Activated CD8-positive, alpha-beta memory T cell treated with anti-CD3 and anti-CD28 coated beads for 24 hours (primary cell): Measurements from ENCODE around the gene GCNT2.
"Not testable (repeated sequence)": the region's sequence is repeated elsewhere in the genome, so short reads cannot be mapped to it uniquely, and the experiment has no call there.

Experiments
- DNase-seq: peaks from one replicate; pipeline ENCODE4 v3.0.0-alpha.2; 2020

Gene GCNT2

GRCh38 chr6:10521104-10521808, at the start of gene GCNT2:
Gene GCNT2, plus strand, starts transcription at chr6:10521351. Its CDS starts 7,561 bp downstream, at chr6:10528912.
- no peak for DNase-seq

GRCh38 chr6:10472634-10473033, 48.5 kb upstream of the GCNT2 start:
- no peak for DNase-seq

- DNase-seq = no peak
Measured at GRCh38 chr6:10478187-10479040, 42.7 kb upstream of the GCNT2 start.

GRCh38 chr6:10479939-10480700, 41.0 kb upstream of the GCNT2 start:
- no peak for DNase-seq

GRCh38 chr6:10481101-10481500, 40.0 kb upstream of the GCNT2 start:
- no peak for DNase-seq

- no peak for DNase-seq
Measured at GRCh38 chr6:10482636-10483257, 38.4 kb upstream of the GCNT2 start.

GRCh38 chr6:10484912-10485311, 36.2 kb upstream of the GCNT2 start:
- no peak for DNase-seq

- DNase-seq = no peak
Measured at GRCh38 chr6:10485406-10485805, 35.7 kb upstream of the GCNT2 start.

- DNase-seq = no peak
Measured at GRCh38 chr6:10486215-10486614, 34.9 kb upstream of the GCNT2 start.

GRCh38 chr6:10486944-10487588, 34.1 kb upstream of the GCNT2 start:
- DNase-seq = not testable (repeated sequence)

GRCh38 chr6:10487668-10488327, 33.4 kb upstream of the GCNT2 start:
- no peak for DNase-seq

GRCh38 chr6:10491463-10491862, 29.7 kb upstream of the GCNT2 start:
- no peak for DNase-seq

GRCh38 chr6:10491905-10492304, 29.2 kb upstream of the GCNT2 start:
- not testable (repeated sequence) for DNase-seq

GRCh38 chr6:10495029-10495428, 26.1 kb upstream of the GCNT2 start:
- no peak for DNase-seq

- no peak for DNase-seq
Measured at GRCh38 chr6:10505529-10505928, 15.6 kb upstream of the GCNT2 start.

- no peak for DNase-seq
Measured at GRCh38 chr6:10507298-10507697, 13.9 kb upstream of the GCNT2 start.

- DNase-seq = no peak
Measured at GRCh38 chr6:10507715-10508114, 13.4 kb upstream of the GCNT2 start.

- peak; percentile 67 for DNase-seq
Measured at GRCh38 chr6:10510592-10511367, 10.4 kb upstream of the GCNT2 start.

GRCh38 chr6:10511477-10511876, 9.7 kb upstream of the GCNT2 start:
- no peak for DNase-seq

- no peak for DNase-seq
Measured at GRCh38 chr6:10513544-10513943, 7.6 kb upstream of the GCNT2 start.
